Hepatocyte (in vitro differentiated cells): Measurements from ENCODE around the gene POLR2F.

Experiments
- EZH2 ChIP-seq: fragments of 200-600 bp; sonication (generic); IDR thresholded peaks from 2 replicates; pipeline ENCODE4 v1.6.1; 2016; ENCODE audit warnings: antibody characterized with exemption, mild to moderate bottlenecking, borderline replicate concordance
- TF ChIP-seq, protein P1 (sequence below): fragments of 200-600 bp; sonication (generic); IDR thresholded peaks from 2 replicates; pipeline ENCODE4 v1.5.1; 2016; ENCODE audit warnings: antibody characterized with exemption, mild to moderate bottlenecking; ENCODE audit not compliant: poor library complexity

DNA sequence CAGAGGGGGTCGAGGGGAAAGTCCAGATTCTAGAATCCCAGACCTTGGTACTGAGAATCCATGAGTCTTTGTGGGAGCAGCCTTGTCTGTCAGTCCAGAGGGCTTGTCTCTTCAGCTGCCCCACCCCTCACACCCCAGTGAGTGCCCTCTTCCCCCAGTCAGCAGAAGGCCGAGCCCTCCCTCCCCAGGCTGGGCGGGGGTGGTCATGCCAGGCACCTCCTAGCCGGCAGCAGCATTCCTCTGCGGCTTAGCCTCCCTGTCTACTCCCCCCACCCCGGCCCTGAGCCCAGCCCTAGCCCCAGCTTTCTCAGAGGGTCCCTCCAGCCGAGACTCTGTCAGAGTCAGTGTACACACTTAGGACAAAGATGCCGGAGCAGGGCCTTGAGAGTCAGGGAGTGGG, 26.3 kb downstream of the POLR2F start:
- TF ChIP-seq, protein P1, sequence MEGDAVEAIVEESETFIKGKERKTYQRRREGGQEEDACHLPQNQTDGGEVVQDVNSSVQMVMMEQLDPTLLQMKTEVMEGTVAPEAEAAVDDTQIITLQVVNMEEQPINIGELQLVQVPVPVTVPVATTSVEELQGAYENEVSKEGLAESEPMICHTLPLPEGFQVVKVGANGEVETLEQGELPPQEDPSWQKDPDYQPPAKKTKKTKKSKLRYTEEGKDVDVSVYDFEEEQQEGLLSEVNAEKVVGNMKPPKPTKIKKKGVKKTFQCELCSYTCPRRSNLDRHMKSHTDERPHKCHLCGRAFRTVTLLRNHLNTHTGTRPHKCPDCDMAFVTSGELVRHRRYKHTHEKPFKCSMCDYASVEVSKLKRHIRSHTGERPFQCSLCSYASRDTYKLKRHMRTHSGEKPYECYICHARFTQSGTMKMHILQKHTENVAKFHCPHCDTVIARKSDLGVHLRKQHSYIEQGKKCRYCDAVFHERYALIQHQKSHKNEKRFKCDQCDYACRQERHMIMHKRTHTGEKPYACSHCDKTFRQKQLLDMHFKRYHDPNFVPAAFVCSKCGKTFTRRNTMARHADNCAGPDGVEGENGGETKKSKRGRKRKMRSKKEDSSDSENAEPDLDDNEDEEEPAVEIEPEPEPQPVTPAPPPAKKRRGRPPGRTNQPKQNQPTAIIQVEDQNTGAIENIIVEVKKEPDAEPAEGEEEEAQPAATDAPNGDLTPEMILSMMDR = no peak
- no peak for TF ChIP-seq EZH2
